Gastroesophageal sphincter (tissue), 2 donors: Measurements from ENCODE around the gene AP2A2.

Source experiments
- EP300 ChIP-seq: sonication (generic); formaldehyde crosslinking; IDR thresholded peaks from one replicate; pipeline ENCODE4 v1.6.1; 2017; ENCODE audit warnings: antibody characterized with exemption, mild to moderate bottlenecking
- POLR2A ChIP-seq, 2 donors: fragments of 450-650 bp; IDR thresholded peaks; one replicate each; pipeline ENCODE4 v1.6.1; 2017; ENCODE audit warnings: antibody characterized with exemption in 2 of 2, mild to moderate bottlenecking in 2 of 2, moderate library complexity in 1 of 2
- POLR2AphosphoS5 ChIP-seq: sonication (generic); formaldehyde crosslinking; IDR thresholded peaks from one replicate; pipeline ENCODE4 v1.6.1; 2017; ENCODE audit warnings: antibody characterized with exemption

DNA sequence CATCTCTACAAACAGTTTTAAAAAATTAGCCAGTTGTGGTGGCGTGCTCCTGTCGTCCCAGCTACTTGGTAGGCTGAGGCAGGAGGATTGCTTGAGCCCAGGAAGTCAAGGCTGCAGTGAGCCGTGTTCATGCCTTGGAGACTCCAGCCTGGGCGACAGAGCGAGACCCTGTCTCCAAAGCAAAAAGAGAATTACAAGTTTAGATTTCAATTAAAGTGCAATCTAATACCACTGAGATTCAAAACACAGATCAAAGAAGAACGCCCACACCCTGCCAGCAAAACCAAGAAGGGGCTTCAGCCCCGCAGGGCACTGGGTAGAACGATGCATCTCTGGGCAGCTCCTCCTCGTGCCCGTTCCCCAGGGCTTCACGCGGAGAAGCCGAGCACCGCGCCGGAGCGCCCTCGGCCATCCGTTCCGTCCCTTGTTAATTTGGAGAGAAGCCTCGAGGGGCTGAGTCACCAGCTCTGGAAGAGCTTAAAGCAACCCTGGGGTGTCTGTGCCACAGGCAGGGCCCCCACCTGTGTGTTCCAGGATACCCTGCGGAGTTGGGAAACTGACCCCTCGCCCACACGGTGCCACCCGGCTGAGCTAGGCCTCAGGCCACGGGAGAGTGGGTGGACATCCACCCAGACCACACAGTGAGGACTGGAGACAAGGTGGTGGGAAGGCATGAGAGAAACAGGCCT is 47.0 kb downstream of the AP2A2 start:
- TF ChIP-seq POLR2A (IDR thresholded peaks at IDR 0.05): no peak
- TF ChIP-seq POLR2AphosphoS5: no peak
- no peak for TF ChIP-seq EP300
